ENCODE results near the gene ORM2. TPM values are rescaled to one million over a fixed set of nuclear protein-coding genes. Genes with fewer than 3 reads are reported as not detected.

Gene ORM2
- polyA plus RNA-seq, 1 of the 3 experiments (the other 2 are of a cell fraction): not detected

- no peak for DNase-seq
- WGBS (ENCODE audit: low lambda C conversion rate): 83% methylated on average over 11 of the region's 15 CpGs
These were observed 27.7 kb upstream of the ORM2 start for GRCh38 chr9:114301798-114302565.

More at GRCh38 chr9:114301798-114302565, 27.7 kb upstream of the ORM2 start:
- Histone ChIP-seq H3K27me3 (ENCODE audit: insufficient read depth) (no peaks in the 10 kb centered on the region), H3K36me3 (replicated peaks in 1 of 2; ENCODE audit: control insufficient read depth in 1 of 2, insufficient read depth in 2 of 2, low read length in 1 of 2) (peaks cover 0 to 22% of the 10 kb centered on the region in 2 experiments), H3K4me2 (no peak overlapping the region), H3K79me2 (ENCODE audit: insufficient read depth) (no peaks in the 10 kb centered on the region), H3K9ac (no peak overlapping the region), H3K27ac (ENCODE audit: low read depth in 2 of 2, low read length in 1 of 2) (no peak overlapping the region), H3F3A (replicated peaks; ENCODE audit: insufficient read depth) (peaks cover 6% of the 10 kb centered on the region), H3K4me1 (ENCODE audit: control insufficient read depth in 1 of 2, insufficient read depth in 2 of 2, low read depth in 1 of 2, low read length in 1 of 2) (peaks cover 0 to 5% of the 10 kb centered on the region in 2 experiments; a peak in 1 of 4 replicates), H4K20me1 (ENCODE audit: insufficient read depth) (no peaks in the 10 kb centered on the region), H2AFZ (ENCODE audit: low read depth) (no peak overlapping the region), H3K9me3 (no peaks in the 10 kb centered on the region), H3K9me2 (no peaks in the 10 kb centered on the region), H3K4me3 (ENCODE audit: low read depth in 2 of 2, low read length in 1 of 2) (no peak overlapping the region)
- TF ChIP-seq, protein P1, sequence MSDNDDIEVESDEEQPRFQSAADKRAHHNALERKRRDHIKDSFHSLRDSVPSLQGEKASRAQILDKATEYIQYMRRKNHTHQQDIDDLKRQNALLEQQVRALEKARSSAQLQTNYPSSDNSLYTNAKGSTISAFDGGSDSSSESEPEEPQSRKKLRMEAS (IDR thresholded peaks at IDR 0.05; ENCODE audit: low read depth): no peak
- TF ChIP-seq, protein P2, sequence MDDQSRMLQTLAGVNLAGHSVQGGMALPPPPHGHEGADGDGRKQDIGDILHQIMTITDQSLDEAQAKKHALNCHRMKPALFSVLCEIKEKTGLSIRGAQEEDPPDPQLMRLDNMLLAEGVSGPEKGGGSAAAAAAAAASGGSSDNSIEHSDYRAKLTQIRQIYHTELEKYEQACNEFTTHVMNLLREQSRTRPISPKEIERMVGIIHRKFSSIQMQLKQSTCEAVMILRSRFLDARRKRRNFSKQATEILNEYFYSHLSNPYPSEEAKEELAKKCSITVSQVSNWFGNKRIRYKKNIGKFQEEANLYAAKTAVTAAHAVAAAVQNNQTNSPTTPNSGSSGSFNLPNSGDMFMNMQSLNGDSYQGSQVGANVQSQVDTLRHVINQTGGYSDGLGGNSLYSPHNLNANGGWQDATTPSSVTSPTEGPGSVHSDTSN (IDR thresholded peaks at IDR 0.05): no peak
- no peak for TF ChIP-seq SMC3 (IDR thresholded peaks at IDR 0.05; ENCODE audit: low read depth, low read length)
- TF ChIP-seq YY1 (IDR thresholded peaks at IDR 0.05; ENCODE audit: low read depth): no peak
- no peak for TF ChIP-seq EP300 (IDR thresholded peaks at IDR 0.05; ENCODE audit: borderline replicate concordance in 1 of 2, low read depth in 1 of 2, low read length in 1 of 2)
- no peak for TF ChIP-seq GABPA (IDR thresholded peaks at IDR 0.05; ENCODE audit: low read depth)
- TF ChIP-seq TEAD4 (IDR thresholded peaks at IDR 0.05; ENCODE audit: borderline replicate concordance, insufficient read depth): no peak
- no peak for TF ChIP-seq RCOR1 (IDR thresholded peaks at IDR 0.05; ENCODE audit: low read length)
- TF ChIP-seq MXI1 (IDR thresholded peaks at IDR 0.05; ENCODE audit: low read depth, low read length): no peak
- TF ChIP-seq REST (IDR thresholded peaks at IDR 0.05; ENCODE audit: low read depth, low read length): no peak
- TF ChIP-seq FOXJ3 (CRISPR knock-in tag; IDR thresholded peaks at IDR 0.05): no peak
- TF ChIP-seq, protein P3, sequence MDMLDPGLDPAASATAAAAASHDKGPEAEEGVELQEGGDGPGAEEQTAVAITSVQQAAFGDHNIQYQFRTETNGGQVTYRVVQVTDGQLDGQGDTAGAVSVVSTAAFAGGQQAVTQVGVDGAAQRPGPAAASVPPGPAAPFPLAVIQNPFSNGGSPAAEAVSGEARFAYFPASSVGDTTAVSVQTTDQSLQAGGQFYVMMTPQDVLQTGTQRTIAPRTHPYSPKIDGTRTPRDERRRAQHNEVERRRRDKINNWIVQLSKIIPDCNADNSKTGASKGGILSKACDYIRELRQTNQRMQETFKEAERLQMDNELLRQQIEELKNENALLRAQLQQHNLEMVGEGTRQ (IDR thresholded peaks at IDR 0.05; ENCODE audit: borderline replicate concordance, low read depth, low read length): no peak
- no peak for TF ChIP-seq FOSL2 (IDR thresholded peaks at IDR 0.05; ENCODE audit: borderline replicate concordance, low read depth)
- POLR2A ChIA-PET: no interaction called here
- CTCF ChIA-PET: no interaction called here

Data from SK-N-SH (cell line).